Activated CD8-positive, alpha-beta memory T cell treated with anti-CD3 and anti-CD28 coated beads, Interleukin-2, amount 50 U/mL, for 1 hour (primary cell): ENCODE measurements around the gene ABR.

ENCODE experiments used
- DNase-seq: peaks from one replicate; pipeline ENCODE4 v3.0.0-alpha.2; 2020; ENCODE audit errors: extremely low read depth

ABR gene

GRCh38 chr17:1179818-1180742 lies at the start of gene ABR:
Gene ABR (minus strand): TSS chr17:1179981. CDS start chr17:1179727, 254 bp downstream.
- DNase-seq: peak; percentile 39

- DNase-seq: no peak
Measured at GRCh38 chr17:1229349-1229899, 49.6 kb upstream of the ABR start.

GRCh38 chr17:1228781-1229348 lies 49.1 kb upstream of the ABR start:
- no peak for DNase-seq

GRCh38 chr17:1227917-1228780 lies 48.4 kb upstream of the ABR start:
- no peak for DNase-seq

- no peak for DNase-seq
Measured at GRCh38 chr17:1227365-1227764, 47.6 kb upstream of the ABR start.

GRCh38 chr17:1226308-1226707 lies 46.5 kb upstream of the ABR start:
- no peak for DNase-seq

GRCh38 chr17:1224330-1224729 lies 44.5 kb upstream of the ABR start:
- no peak for DNase-seq

- no peak for DNase-seq
Measured at GRCh38 chr17:1223662-1224061, 43.9 kb upstream of the ABR start.

- no peak for DNase-seq
Measured at GRCh38 chr17:1222321-1222720, 42.5 kb upstream of the ABR start.

GRCh38 chr17:1221209-1221608 lies 41.4 kb upstream of the ABR start:
- DNase-seq: no peak

- DNase-seq: no peak
Measured at GRCh38 chr17:1220346-1220745, 40.6 kb upstream of the ABR start.

GRCh38 chr17:1217089-1217385 lies 37.3 kb upstream of the ABR start:
- DNase-seq: no peak

- no peak for DNase-seq
Measured at GRCh38 chr17:1216217-1217088, 36.7 kb upstream of the ABR start.

- DNase-seq: no peak
Measured at GRCh38 chr17:1212946-1213345, 33.2 kb upstream of the ABR start.

GRCh38 chr17:1211287-1211686 lies 31.5 kb upstream of the ABR start:
- DNase-seq: no peak

GRCh38 chr17:1208966-1209365 lies 29.2 kb upstream of the ABR start:
- no peak for DNase-seq

GRCh38 chr17:1206026-1206777 lies 26.4 kb upstream of the ABR start:
- no peak for DNase-seq

- DNase-seq: no peak
Measured at GRCh38 chr17:1203967-1204291, 24.1 kb upstream of the ABR start.

- DNase-seq: no peak
Measured at GRCh38 chr17:1203111-1203966, 23.6 kb upstream of the ABR start.

GRCh38 chr17:1202291-1202690 lies 22.5 kb upstream of the ABR start:
- no peak for DNase-seq
